MV-4-11 (cell line): ENCODE data around the gene TEX22.
"Not testable (repeated sequence)": the region's sequence is repeated elsewhere in the genome, so short reads cannot be mapped to it uniquely, and the experiment has no call there.

ENCODE experiments used
- DNase-seq: peaks from one replicate; lab custom pipeline; 2025; lab: John Stamatoyannopoulos, UW

The TEX22 gene

GRCh38 chr14:105398044-105398725, at the start of gene TEX22:
Gene TEX22, plus strand, starts transcription at chr14:105398538. Its CDS starts 803 bp downstream, at chr14:105399341.
- peak; percentile 69 for DNase-seq

GRCh38 chr14:105348945-105349699, 49.2 kb upstream of the TEX22 start:
- DNase-seq: no peak

- DNase-seq: no peak
Measured at GRCh38 chr14:105349992-105350391, 48.3 kb upstream of the TEX22 start.

- no peak for DNase-seq
Measured at GRCh38 chr14:105350450-105351244, 47.7 kb upstream of the TEX22 start.

GRCh38 chr14:105351410-105351809, 46.9 kb upstream of the TEX22 start:
- DNase-seq: no peak

- peak; percentile 74 for DNase-seq
Measured at GRCh38 chr14:105351920-105352851, 46.2 kb upstream of the TEX22 start.

- DNase-seq: no peak
Measured at GRCh38 chr14:105353136-105353535, 45.2 kb upstream of the TEX22 start.

GRCh38 chr14:105354541-105354940, 43.8 kb upstream of the TEX22 start:
- DNase-seq: no peak

- no peak for DNase-seq
Measured at GRCh38 chr14:105355049-105355575, 43.2 kb upstream of the TEX22 start.

- DNase-seq: no peak
Measured at GRCh38 chr14:105355850-105356604, 42.3 kb upstream of the TEX22 start.

- DNase-seq: no peak
Measured at GRCh38 chr14:105356927-105357326, 41.4 kb upstream of the TEX22 start.

GRCh38 chr14:105357626-105358025, 40.7 kb upstream of the TEX22 start:
- no peak for DNase-seq

- no peak for DNase-seq
Measured at GRCh38 chr14:105358140-105358846, 40.0 kb upstream of the TEX22 start.

GRCh38 chr14:105358943-105359342, 39.4 kb upstream of the TEX22 start:
- no peak for DNase-seq

GRCh38 chr14:105361412-105361811, 36.9 kb upstream of the TEX22 start:
- not testable (repeated sequence) for DNase-seq

GRCh38 chr14:105363847-105364708, 34.3 kb upstream of the TEX22 start:
- no peak for DNase-seq

GRCh38 chr14:105365101-105365500, 33.2 kb upstream of the TEX22 start:
- DNase-seq: no peak

- DNase-seq: no peak
Measured at GRCh38 chr14:105365681-105366080, 32.7 kb upstream of the TEX22 start.
